HepG2 (cell line): ENCODE results near the gene FLRT2.

ENCODE experiments used
- IRF2 ChIP-seq: IDR thresholded peaks from 2 replicates; pipeline ENCODE4 v1.6.1; 2018; ENCODE audit warnings: missing genetic modification reagents, missing compliant biosample characterization
- POLR2AphosphoS5 ChIP-seq: IDR thresholded peaks from 2 replicates; pipeline ENCODE4 v1.6.1; 2012; ENCODE audit warnings: low read depth, low read length
- SMC3 ChIP-seq: IDR thresholded peaks from 2 replicates; pipeline ENCODE4 v1.6.1; 2011; ENCODE audit warnings: low read length, improper control_type of control experiment
- ZNF274 ChIP-seq: sonication (generic); formaldehyde crosslinking; IDR thresholded peaks from 2 replicates; pipeline ENCODE4 v1.5.1; 2020; ENCODE audit warnings: mild to moderate bottlenecking, missing genetic modification reagents
- ZNF580 ChIP-seq: IDR thresholded peaks from 2 replicates; pipeline ENCODE4 v1.6.1; 2016; ENCODE audit warnings: low read depth, borderline replicate concordance

- TF ChIP-seq ZNF580 (CRISPR knock-in tag) (no peak), SMC3 (no peak), ZNF274 (CRISPR knock-in tag) (no peak), IRF2 (CRISPR knock-in tag) (no peak), POLR2AphosphoS5 (no peak)
Measured at GRCh38 chr14:85576848-85577542, 47.1 kb downstream of the FLRT2 start.
